ENCODE results near the gene KCNH4. TPM values are rescaled to one million over a fixed set of nuclear protein-coding genes. Genes with fewer than 3 reads are reported as not detected.
"Not testable (repeated sequence)": the region's sequence is repeated elsewhere in the genome, so short reads cannot be mapped to it uniquely, and the experiment has no call there.

KCNH4 gene
- total RNA-seq, 1 donor from 2014 or later = not detected

DNA sequence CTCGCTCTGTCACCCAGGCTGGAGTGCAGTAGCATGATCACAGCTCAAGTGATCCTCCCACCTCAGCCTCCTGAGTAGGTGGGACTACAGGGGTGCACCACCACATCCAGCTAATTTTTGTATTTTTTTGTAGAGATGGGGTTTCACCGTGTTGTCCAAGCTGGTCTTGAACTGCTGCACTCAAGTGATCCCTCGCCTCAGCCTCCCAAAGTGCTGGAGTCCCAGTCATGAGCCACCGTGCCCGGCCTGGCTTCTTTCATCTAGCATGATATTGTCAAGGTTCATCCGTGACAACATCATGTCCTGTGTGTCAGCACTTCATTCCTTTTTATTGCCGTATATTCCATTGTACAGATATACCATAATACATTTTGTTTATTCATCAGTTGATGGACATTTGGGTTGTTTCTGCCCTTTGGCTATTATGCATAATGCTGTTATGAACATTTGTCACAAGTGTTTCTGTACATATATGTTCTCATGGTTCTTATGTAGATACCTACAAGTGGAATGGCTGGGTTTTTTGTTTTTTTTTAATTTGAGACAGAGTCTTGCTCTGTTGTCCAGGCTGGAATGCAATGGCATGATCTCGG lies 16.7 kb upstream of the KCNH4 start:
- DNase-seq (ENCODE audit: low spot score) = no peak
- intact Hi-C loops (cut with DNase I) = no loop called here

DNA sequence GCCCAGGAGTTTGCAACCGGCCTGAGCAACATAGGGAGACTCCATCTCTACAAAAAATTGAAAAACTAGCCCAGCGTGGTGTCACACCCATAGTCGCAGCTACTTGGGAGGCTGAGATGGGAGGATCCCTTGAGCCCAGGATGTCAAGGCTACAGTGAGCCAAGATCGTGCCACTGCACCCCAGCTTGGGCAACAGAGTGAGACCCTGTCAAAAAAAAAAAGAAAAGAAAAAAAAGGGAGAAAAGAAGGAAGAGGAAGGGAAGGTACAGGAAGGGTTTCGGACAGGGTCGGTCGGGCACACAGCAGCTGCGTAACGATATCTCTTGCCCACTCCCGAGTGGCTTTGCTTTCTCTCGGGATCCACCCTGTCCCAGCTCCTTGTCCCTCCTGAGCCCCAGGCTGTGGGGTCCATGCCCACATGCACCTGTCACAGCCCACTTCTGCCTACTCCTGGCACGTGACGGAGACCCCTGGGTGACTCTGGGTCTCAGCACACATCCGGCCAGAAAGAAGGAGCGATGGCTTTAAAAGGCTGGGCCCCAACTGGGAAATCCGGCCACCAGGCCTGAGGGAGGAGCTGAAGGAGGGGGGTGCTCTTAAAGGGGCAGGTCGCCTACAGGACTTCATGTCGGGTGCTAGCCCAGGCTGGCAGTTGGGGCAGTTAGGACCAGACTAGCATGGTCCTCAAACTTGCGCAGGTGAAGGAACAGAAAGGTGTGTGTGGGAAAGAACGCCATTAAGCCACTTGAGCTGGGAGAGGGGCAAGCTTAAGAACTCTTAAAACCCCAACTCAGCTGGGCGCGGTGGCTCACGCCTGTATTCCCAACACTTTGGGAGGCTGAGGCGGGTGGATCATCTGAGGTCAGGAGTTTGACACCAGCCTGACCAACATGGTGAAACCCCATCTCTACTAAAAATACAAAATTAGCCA lies 13.3 kb upstream of the KCNH4 start, which contains the start of gene GHDC:
Gene GHDC, minus strand, starts transcription at position 526 of the 931 bp plus-strand sequence. CDS start 913 bp downstream, outside the sequence.
- peak; percentile 93 for DNase-seq (ENCODE audit: low spot score)
- intact Hi-C loops (cut with DNase I) = no loop called here

DNA sequence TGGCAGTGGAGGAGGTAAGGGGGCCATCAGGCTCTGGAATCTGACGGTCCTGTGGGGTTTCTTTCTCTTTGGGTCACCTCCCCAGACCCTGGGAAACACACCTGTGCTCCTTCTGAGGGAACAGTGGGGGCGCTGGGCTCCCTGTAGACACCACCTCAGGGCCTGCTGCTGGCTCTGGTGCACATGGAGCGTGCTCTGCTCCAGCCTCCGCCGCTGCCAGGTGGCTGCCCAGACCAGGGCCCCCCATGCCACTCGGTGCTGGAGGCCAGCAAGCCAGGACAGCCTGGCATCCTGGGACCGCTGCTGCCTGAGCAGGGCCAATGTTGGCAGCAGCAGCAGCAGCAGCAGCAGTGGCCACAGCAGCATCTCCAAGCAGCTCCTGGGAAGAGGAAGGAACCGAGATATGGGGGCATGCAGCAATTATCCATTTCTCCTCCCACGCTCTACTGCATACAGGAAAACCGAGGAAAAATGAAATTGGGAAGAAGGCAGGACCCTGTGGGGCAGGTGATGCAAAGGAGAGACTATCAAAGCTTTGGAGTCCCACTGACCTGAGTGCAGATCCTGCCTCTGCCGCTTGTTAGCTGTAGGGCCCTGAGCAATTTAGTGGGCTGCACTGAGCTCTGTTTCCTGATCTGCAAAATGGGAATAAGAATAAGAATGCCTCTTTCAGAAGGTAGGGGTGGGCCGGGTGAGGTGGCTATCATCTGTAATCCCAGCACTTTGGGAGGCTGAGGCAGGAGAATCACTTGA lies 12.4 kb upstream of the KCNH4 start:
- intact Hi-C loops (cut with DNase I) = no loop called here

DNA sequence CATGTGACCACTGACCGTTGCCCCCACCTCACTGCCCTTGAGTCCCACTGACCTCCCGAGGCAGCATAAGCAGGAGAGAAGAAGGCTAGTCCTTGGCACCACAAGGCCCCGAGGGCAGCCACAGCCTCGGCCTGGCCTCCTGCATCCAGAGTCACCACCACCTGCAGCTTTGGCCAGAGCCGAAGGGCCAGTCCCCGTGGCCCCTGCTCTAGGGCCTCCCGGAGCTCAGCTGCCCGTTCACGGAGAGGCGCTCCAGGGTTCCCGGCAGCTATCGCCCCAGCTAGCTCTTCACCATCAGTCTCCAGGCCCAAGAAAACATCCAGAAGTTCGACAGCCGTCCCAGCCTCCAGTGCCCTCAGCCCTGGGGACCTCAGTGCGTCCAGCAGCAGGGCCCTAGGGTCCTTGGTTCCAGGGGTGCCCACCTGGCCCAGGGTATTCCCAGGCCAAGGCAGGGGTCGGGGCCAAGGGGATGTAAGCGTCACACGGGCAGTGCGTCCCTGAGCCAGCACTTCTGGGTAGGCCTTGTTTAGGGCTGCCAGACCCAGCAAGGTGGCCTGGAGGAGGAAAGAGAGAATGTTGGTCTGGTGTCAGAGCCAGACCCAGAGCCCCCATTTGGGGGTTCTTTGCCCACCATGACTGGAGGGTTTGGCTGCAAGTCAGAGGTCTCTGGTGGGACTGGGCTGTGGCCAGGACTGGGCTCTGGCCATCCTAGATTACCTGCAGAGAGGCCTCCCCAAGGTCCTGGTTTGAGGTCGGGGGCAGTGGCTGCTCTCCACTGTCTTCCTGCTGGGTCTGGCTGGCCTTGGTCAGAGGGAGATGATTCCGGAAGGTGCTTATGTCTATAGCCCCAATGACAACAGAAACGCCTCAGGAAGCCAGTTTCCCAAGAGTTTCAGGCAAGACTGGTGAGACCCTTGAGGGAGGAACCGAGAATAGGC lies 11.5 kb upstream of the KCNH4 start:
- intact Hi-C loops (cut with DNase I) = no loop called here
- DNase-seq (ENCODE audit: low spot score) = no peak

More for the DNA sequence above, 12.4 kb upstream of the KCNH4 start:
- DNase-seq (ENCODE audit: low spot score) = no peak

DNA sequence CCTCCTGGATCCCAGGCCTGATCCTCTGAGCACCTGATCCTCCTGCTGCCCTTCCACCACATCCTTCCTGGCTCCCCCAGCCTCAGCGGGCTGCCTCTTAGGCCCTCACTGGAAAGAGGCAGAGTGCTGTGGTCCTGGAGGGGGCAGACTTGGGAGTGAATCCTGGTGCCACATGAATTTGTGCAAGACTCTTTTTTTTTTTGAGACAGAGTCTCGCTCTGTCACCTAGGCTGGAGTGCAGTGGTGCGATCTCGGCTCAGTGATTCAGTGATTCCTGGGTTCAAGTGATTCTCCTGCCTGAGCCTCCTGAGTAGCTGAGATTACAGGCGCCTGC lies 10.3 kb upstream of the KCNH4 start:
- no peak for DNase-seq (ENCODE audit: low spot score)
- intact Hi-C loops (cut with DNase I) = no loop called here

DNA sequence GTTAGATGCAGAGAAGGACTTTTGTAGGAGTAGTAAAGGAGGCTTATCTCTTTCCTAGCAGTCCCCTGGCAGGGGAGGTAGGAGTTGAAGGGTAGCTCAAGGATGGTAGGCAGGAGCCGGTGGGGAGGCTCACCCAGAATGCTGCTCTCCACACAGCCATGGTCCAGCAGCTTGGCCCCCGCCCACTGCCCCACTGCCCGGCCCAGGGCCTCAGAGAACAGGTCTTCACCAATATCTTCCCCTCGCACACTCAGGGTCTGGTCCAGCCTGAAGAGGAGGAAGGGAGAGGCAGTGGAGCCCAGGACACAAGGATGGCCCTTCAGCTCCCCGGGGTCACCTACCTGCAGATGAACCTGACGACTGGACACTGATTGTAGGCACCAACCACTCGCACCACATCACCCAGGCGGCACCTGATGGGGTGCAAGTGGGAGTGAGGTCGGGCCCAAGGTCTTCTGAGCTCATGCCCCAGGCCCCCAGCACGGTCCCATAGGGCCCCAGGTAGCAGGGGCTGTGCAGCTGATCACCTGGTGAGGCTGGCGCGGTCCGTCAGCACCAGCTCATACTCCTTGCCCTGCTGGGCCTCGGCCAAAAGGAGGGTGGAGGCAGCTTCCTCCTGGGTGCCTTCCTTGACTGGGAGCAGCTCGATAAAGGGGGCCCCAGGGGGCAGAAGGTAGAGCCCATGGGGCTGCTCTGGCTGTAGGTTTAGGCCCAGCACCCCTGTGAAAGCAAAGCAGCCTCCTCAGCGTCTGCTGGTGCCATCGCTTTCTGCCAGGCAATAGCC lies 9.7 kb upstream of the KCNH4 start:
- intact Hi-C loops (cut with DNase I) = no loop called here
- no peak for DNase-seq (ENCODE audit: low spot score)

DNA sequence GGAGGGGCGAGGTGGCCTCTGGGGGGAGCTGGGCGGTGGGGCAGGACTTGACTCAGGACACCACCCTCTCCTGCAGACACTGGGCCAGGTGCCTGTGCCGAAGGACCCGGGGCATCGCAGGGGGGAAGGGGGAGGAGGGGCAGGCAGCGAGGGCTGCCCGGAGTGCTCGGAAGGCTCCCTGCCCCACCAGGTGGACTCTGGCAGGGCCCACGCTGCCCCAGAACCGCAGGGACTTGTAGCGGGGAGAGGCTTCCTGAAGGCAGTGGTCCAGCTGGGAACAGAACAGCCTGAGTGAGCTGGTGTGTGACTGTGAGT lies 8.7 kb upstream of the KCNH4 start:
- intact Hi-C loops (cut with DNase I) = no loop called here
- DNase-seq (ENCODE audit: low spot score) = no peak

DNA sequence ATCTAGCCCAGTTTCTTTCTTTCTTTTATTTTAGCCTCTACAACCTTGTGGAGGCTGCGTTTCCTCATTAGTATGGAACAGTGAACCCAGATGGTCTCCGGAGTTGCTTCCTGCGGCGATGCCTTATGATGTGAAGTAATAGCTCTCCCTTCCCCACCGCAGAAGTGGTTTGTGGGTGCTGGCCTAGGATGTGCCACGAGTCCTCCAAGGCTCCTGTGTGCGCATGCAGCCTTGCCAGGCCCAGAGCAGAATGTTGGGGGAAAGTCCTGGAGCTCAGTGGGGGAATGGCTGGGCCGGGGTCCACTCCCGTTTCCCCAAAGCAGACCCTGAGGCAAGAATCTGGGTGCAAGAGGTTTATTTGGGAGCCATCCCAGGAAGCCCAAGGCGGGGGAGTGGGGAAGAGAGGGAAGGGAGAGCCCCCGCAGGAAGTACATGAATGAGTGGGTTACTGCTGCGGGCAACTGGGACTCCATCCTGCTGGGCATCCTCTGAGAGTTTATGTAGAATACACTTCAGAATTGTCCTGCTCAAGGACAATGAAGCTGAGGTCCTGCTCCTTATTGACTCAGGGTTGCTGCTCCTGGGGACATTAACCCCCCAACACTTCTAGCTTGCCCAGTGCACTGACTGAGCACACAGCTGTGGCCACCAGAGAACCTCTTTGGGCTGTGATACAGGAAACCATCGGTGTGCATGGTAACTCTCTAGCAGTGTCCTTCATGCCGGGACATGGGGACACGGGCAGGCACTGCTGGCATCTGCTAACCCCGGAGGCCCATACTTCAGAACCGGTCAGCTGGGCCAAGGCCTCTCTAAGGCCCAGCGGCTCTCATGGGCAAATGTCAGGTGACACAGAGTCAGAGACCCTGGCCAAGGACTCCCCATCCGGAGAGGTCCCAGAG lies 8.1 kb upstream of the KCNH4 start:
- intact Hi-C loops (cut with DNase I) = no loop called here
- DNase-seq (ENCODE audit: low spot score) = no peak

DNA sequence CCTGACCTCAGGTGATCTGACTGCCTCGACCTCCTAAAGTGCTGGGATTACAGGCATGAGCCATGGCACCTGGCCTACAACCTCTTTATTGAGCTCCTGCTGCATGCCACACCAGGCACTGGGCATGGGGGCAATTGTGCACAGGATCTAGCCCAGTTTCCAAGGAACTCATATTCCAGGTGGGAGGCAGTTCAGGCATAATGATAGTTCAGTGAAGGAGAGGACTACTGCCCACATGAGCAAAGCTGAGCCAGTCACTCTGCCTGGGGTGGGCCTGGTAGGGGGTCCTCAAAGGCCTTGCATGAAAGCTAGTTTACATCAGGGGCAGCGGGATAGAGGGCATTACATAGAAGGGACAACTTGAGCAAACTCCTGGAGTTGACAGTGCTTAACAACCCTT lies 6.9 kb upstream of the KCNH4 start:
- intact Hi-C loops (cut with DNase I) = no loop called here
- no peak for DNase-seq (ENCODE audit: low spot score)

DNA sequence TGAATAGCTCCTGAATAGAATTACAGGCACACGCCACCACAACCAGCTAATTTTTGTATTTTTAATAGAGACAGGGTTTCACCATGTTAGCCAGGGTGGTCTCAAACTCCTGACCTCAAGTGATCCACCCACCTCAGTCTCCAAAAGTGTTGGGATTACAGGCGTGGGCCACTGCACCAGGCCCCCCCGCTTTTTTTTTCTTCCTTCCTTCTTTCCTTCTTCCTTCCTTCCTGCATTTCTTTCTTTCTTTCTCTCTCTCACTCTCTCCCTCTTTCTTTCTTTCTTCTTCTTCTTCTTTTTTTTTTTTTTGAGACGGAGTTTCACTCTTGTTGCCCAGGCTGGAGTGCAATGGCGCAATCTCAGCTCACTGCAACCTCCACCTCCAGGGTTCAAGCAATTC lies 5.2 kb upstream of the KCNH4 start:
- DNase-seq (ENCODE audit: low spot score); intact Hi-C loops (cut with DNase I): not testable (repeated sequence)

DNA sequence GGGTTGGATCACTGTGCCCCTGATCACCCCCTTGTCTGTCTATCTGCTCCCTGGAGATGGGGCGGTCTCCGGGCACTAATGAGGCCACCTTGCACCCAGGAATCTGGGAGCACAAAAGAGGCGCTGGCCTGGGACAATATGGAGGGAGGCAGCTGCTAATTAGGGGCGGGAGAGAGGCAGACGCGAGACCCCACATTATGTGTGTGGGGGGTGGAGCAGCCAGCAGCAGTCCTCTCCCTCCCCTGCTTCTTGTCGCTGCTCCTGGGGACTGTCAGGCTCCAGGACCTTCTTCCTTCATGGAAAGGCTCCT lies 4.6 kb upstream of the KCNH4 start:
- DNase-seq (ENCODE audit: low spot score) = no peak
- intact Hi-C loops (cut with DNase I) = no loop called here

DNA sequence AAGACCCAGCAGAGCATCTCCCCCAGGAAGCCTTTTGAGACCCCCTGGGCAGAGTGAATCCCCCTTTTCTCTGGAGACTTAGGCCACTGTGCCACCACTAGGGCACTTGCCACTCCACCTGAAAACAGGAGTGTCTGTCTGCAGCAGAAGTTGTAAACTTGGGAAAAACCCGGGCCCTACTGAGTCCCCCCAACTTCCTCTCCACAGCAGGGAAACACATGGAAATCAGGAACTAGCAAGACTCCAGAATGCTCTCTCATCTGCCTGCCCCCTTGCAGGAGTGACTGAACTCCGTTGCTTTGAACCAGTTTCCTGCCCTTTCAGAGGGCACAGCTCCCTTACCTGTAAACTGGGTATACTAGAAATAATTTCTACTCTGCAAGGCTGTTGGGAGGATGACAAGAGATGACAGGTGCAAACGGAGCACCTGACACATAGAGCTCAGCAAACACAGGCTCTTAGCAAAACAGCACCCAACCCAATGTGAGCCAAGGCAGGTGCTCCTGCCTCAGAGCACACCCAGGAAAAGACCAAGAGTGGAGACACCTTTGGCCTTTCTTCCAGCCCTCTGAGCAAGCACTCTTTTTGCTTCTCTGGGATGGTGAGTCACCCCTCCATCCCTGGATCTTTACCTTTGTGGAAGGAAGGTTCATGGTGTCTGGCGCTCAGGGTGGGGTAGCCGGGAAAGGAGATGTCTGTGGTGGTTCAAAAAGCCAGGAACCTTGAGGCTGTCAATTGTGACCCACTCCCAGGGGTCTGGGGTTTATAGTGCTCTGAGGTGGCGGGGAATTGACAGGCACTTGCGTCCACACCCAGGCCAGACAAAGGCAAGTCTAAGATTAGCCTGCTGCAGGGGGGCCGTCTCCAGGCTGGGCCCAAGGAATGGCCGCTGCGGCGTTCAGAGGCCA lies 4.0 kb upstream of the KCNH4 start, which contains the start of gene HCRT:
Gene HCRT, minus strand, starts transcription at position 740 of the 908 bp plus-strand sequence. Its CDS starts 87 bp downstream, at position 653.
- intact Hi-C loops (cut with DNase I) = loop anchor here (5.0 kb wide), 1 partner anchor 58 kb away; no protein-coding TSS in a partner anchor
- DNase-seq (ENCODE audit: low spot score) = no peak

DNA sequence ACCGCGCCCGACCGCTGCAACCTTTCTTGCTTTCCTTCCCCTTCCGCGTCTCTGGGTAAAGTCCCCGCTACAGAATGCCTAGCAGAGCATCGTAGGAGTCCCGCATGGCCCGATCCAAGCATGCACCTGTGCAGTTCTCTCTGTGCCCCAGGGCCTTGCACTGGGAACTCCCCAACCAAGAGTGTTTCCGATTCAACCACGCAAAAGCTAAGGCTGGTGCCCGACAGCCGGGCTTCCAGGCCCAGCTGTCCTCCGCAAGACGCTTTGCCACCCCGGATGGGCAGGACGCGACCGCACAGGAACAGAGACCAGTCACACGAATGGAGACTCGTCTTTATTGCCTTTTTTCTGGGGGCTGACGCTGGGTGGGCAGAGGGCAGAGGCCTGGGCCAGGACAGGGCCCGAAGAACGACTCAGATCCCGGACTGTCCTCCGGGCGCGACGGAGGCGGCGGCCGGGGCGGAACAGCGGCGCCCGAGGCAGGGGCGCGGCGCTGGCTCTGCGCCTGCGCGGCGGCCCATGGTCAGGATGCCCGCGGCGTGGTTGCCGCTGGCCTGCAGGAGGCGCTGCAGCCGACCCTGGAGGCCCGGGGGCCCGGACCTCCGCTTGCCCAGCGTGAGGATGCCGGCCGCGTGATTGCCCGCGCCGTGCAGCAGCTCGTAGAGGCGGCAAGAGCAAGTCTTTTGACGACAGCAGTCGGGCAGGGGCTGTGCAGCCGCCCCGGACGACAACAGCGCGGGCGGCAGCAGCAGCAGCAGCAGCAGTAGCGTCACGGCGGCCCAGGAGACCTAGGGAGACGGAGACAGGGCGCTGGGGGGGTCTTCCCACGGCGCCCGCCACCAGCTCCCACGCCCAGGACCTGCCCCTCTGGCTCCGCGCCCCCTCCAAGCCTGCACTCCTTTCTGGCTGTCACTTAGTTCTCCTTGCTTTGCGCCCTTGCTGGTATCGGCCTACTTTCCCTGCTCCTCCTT lies 3.1 kb upstream of the KCNH4 start:
- DNase-seq (ENCODE audit: low spot score) = peak; percentile 84
- intact Hi-C loops (cut with DNase I) = loop anchor here (5.0 kb wide), 1 partner anchor 57 kb away; no protein-coding TSS in a partner anchor

DNA sequence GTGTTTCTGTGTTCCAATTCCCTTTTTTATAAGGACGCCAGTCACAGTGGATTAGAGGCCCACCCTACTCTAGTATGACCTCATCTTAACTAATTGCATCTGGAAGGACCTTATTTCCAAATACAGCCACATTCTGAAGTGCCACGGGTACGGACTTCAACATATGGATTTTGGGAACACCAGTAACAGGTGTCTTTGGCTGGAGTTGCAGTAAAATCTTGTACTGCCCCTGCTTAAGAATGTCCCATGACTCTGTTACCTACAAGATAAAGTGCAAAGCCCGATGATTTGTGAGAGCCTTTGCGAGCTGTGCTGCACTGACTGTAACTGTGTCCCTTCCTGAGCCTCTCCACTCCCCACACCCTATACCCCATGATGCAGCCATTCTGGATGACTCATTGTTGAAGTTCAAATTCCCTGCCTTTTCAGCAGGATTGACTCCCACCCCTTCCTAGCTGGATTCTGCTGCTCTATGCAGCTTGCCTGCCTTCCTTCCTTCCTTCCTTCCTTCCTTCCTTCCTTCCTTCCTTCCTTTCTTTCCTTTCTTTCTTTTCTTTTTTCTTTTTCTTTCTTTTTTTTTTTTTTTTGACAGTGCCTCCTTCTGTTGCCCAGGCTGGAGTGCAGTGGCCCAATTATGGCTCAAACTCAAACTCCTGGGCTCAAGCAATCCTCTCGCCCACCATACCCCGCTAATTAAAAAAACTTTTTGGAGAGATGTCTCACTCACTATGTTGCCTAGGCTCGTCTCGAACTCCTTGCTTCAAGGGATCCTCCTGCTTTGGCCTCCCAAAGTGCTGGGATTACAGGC lies 2.2 kb upstream of the KCNH4 start:
- intact Hi-C loops (cut with DNase I) = loop anchor here (5.0 kb wide), 1 partner anchor 56 kb away; no protein-coding TSS in a partner anchor
- no peak for DNase-seq (ENCODE audit: low spot score)

DNA sequence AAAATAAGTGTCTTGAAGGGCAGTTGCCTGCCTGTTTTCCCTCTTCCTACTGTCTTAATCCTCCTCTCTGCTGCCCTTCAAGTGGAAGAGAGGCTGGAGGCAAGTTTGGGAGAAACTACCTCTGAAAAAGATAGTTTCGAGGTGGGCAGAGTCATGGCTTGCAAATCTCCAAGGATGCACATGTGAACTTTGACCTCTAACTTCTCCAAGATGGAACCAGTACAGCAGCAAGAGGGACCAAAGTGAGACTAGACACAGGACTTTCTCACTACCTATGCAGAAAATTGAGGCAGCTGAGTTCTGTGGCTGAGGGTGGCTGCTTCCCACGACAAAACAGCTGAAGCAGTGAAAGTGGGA lies 887 bp upstream of the KCNH4 start:
- no peak for DNase-seq (ENCODE audit: low spot score)
- intact Hi-C loops (cut with DNase I) = loop anchor here (5.0 kb wide), 1 partner anchor 55 kb away; no protein-coding TSS in a partner anchor
